ENCODE data around the gene DIO2.

DIO2 gene

GRCh38 chr14:80211153-80212022 lies at the start of gene DIO2:
Gene DIO2, minus strand, starts transcription at chr14:80211504. Its CDS starts 32 bp downstream, at chr14:80211472.
- no peak for DNase-seq

GRCh38 chr14:80260645-80261044 lies 49.3 kb upstream of the DIO2 start:
- no peak for DNase-seq

- no peak for DNase-seq
Measured at GRCh38 chr14:80239631-80240030, 28.3 kb upstream of the DIO2 start.

GRCh38 chr14:80237143-80237542 lies 25.8 kb upstream of the DIO2 start:
- DNase-seq = no peak

GRCh38 chr14:80233470-80234089 lies 22.3 kb upstream of the DIO2 start:
- DNase-seq = no peak

GRCh38 chr14:80231702-80232101 lies 20.4 kb upstream of the DIO2 start:
- no peak for DNase-seq

- no peak for DNase-seq
Measured at GRCh38 chr14:80223696-80224465, 12.6 kb upstream of the DIO2 start.

- no peak for DNase-seq
Measured at GRCh38 chr14:80216818-80217217, 5.5 kb upstream of the DIO2 start.

- DNase-seq = no peak
Measured at GRCh38 chr14:80215756-80216581, 4.7 kb upstream of the DIO2 start.

GRCh38 chr14:80215081-80215480 lies 3.8 kb upstream of the DIO2 start:
- no peak for DNase-seq

GRCh38 chr14:80213602-80214001 lies 2.3 kb upstream of the DIO2 start:
- peak; percentile 1 to 24 for DNase-seq

- no peak for DNase-seq
Measured at GRCh38 chr14:80212023-80212397, 706 bp upstream of the DIO2 start.

GRCh38 chr14:80208461-80208860 lies 2.8 kb downstream of the DIO2 start:
- no peak for DNase-seq

GRCh38 chr14:80206351-80207080 lies 4.8 kb downstream of the DIO2 start:
- no peak for DNase-seq

- no peak for DNase-seq
Measured at GRCh38 chr14:80202888-80203562, 8.3 kb downstream of the DIO2 start.

GRCh38 chr14:80200093-80200492 lies 11.2 kb downstream of the DIO2 start:
- no peak for DNase-seq

GRCh38 chr14:80188571-80188970 lies 22.7 kb downstream of the DIO2 start:
- DNase-seq = no peak

GRCh38 chr14:80186301-80186800 lies 25.0 kb downstream of the DIO2 start:
- no peak for DNase-seq

GRCh38 chr14:80176893-80177292 lies 34.4 kb downstream of the DIO2 start:
- no peak for DNase-seq

GRCh38 chr14:80172375-80173051 lies 38.8 kb downstream of the DIO2 start:
- no peak for DNase-seq

Measured in SHP77 (cell line).